Measurements from ENCODE around the gene PCDH15. TPM values are rescaled to one million over a fixed set of nuclear protein-coding genes. Genes with fewer than 3 reads are reported as not detected.

The PCDH15 gene
- total RNA-seq, 1 donor from 2014 or later, result not detected

- Mint-ChIP-seq H3K4me1 (ENCODE audit: low read depth, unreplicated experiment) (no peaks in the 10 kb centered on the region), H3K27me3 (ENCODE audit: low read depth, unreplicated experiment) (no peaks in the 10 kb centered on the region), H3K36me3 (ENCODE audit: low read depth, unreplicated experiment) (no peaks in the 10 kb centered on the region), H3K9me3 (ENCODE audit: unreplicated experiment) (no peaks in the 10 kb centered on the region), H3K27ac (ENCODE audit: unreplicated experiment) (no peak overlapping the region), H3K4me3 (ENCODE audit: unreplicated experiment) (no peak overlapping the region)
- no peaks in the 10 kb centered on the region for H3K36me3 ChIP-seq (ENCODE audit: insufficient read depth, low read length)
- no peak overlapping the region for H3K9ac ChIP-seq (ENCODE audit: low read length)
- TF ChIP-seq EZH2 (IDR thresholded peaks at IDR 0.05; ENCODE audit: insufficient read depth, low read length) (no peak), CTCF (IDR thresholded peaks at IDR 0.05; ENCODE audit: insufficient read depth, low read depth, low read length) (no peak)
- H3K27me3 ChIP-seq (ENCODE audit: insufficient read depth, low read length), result no peaks in the 10 kb centered on the region
- FAIRE-seq, result no peak
- no peaks in the 10 kb centered on the region for H3K9me3 ChIP-seq (ENCODE audit: insufficient read depth, low read depth, low read length)
- no peak overlapping the region for H3K4me3 ChIP-seq (ENCODE audit: insufficient read depth, low read depth, low read length)
- H2AFZ ChIP-seq (ENCODE audit: low read depth, low read length), result no peak overlapping the region
- no peak overlapping the region for H3K4me2 ChIP-seq (ENCODE audit: low read length)
- no peaks in the 10 kb centered on the region for H3K4me1 ChIP-seq (ENCODE audit: insufficient read depth, low read length)
- no peaks in the 10 kb centered on the region for H4K20me1 ChIP-seq (ENCODE audit: insufficient read depth, low read length)
- DNase-seq (ENCODE audit: low read depth), result peak; percentile 7
- no peak overlapping the region for H3K27ac ChIP-seq (ENCODE audit: low read depth, low read length)
- no peaks in the 10 kb centered on the region for H3K79me2 ChIP-seq (ENCODE audit: insufficient read depth, low read length)
Observed at GRCh38 chr10:54702583-54703485, 98.2 kb downstream of the PCDH15 start.

- Histone ChIP-seq H4K20me1 (ENCODE audit: insufficient read depth, low read length) (no peaks in the 10 kb centered on the region), H3K9me3 (ENCODE audit: insufficient read depth, low read depth, low read length) (no peaks in the 10 kb centered on the region), H3K79me2 (ENCODE audit: insufficient read depth, low read length) (no peaks in the 10 kb centered on the region), H3K9ac (ENCODE audit: low read length) (no peak overlapping the region), H3K4me1 (ENCODE audit: insufficient read depth, low read length) (no peaks in the 10 kb centered on the region), H3K4me3 (ENCODE audit: insufficient read depth, low read depth, low read length) (no peak overlapping the region), H3K27me3 (ENCODE audit: insufficient read depth, low read length) (no peaks in the 10 kb centered on the region), H3K27ac (ENCODE audit: low read depth, low read length) (no peak overlapping the region), H2AFZ (ENCODE audit: low read depth, low read length) (no peak overlapping the region), H3K4me2 (ENCODE audit: low read length) (no peak overlapping the region), H3K36me3 (ENCODE audit: insufficient read depth, low read length) (no peaks in the 10 kb centered on the region)
- FAIRE-seq (no peak), DNase-seq (ENCODE audit: low read depth) (no peak)
- Mint-ChIP-seq H3K36me3 (ENCODE audit: low read depth, unreplicated experiment) (no peaks in the 10 kb centered on the region), H3K27ac (ENCODE audit: unreplicated experiment) (no peak overlapping the region), H3K27me3 (ENCODE audit: low read depth, unreplicated experiment) (no peaks in the 10 kb centered on the region), H3K4me3 (ENCODE audit: unreplicated experiment) (no peak overlapping the region), H3K4me1 (ENCODE audit: low read depth, unreplicated experiment) (no peaks in the 10 kb centered on the region), H3K9me3 (ENCODE audit: unreplicated experiment) (no peaks in the 10 kb centered on the region)
- TF ChIP-seq CTCF (IDR thresholded peaks at IDR 0.05; ENCODE audit: insufficient read depth, low read depth, low read length) (no peak), EZH2 (IDR thresholded peaks at IDR 0.05; ENCODE audit: insufficient read depth, low read length) (no peak)
Observed at GRCh38 chr10:54691331-54691730, 109.7 kb downstream of the PCDH15 start.

GRCh38 chr10:54682554-54682953 lies 118.5 kb downstream of the PCDH15 start:
- Histone ChIP-seq H3K4me1 (ENCODE audit: insufficient read depth, low read length) (no peaks in the 10 kb centered on the region), H3K36me3 (ENCODE audit: insufficient read depth, low read length) (no peaks in the 10 kb centered on the region), H3K27ac (ENCODE audit: low read depth, low read length) (no peak overlapping the region), H2AFZ (ENCODE audit: low read depth, low read length) (no peak overlapping the region), H3K4me3 (ENCODE audit: insufficient read depth, low read depth, low read length) (no peak overlapping the region), H3K9ac (ENCODE audit: low read length) (no peak overlapping the region), H3K27me3 (ENCODE audit: insufficient read depth, low read length) (no peaks in the 10 kb centered on the region), H3K79me2 (ENCODE audit: insufficient read depth, low read length) (no peaks in the 10 kb centered on the region), H3K9me3 (ENCODE audit: insufficient read depth, low read depth, low read length) (no peaks in the 10 kb centered on the region), H4K20me1 (ENCODE audit: insufficient read depth, low read length) (no peaks in the 10 kb centered on the region), H3K4me2 (ENCODE audit: low read length) (no peak overlapping the region)
- H3K9me3 Mint-ChIP-seq (ENCODE audit: unreplicated experiment), result no peaks in the 10 kb centered on the region
- no peak overlapping the region for H3K4me3 Mint-ChIP-seq (ENCODE audit: unreplicated experiment)
- DNase-seq (ENCODE audit: low read depth) (no peak), FAIRE-seq (no peak)
- H3K4me1 Mint-ChIP-seq (ENCODE audit: low read depth, unreplicated experiment), result no peaks in the 10 kb centered on the region
- no peak overlapping the region for H3K27ac Mint-ChIP-seq (ENCODE audit: unreplicated experiment)
- no peaks in the 10 kb centered on the region for H3K36me3 Mint-ChIP-seq (ENCODE audit: low read depth, unreplicated experiment)
- no peaks in the 10 kb centered on the region for H3K27me3 Mint-ChIP-seq (ENCODE audit: low read depth, unreplicated experiment)
- no peak for TF ChIP-seq EZH2 (IDR thresholded peaks at IDR 0.05; ENCODE audit: insufficient read depth, low read length)
- no peak for TF ChIP-seq CTCF (IDR thresholded peaks at IDR 0.05; ENCODE audit: insufficient read depth, low read depth, low read length)
